GM18519 (cell line): Measurements from ENCODE around the gene ZNF654.
A peak's percentile ranks its signal among the peaks of the same experiment; 100 is the strongest.
"Not testable (repeated sequence)": the region's sequence is repeated elsewhere in the genome, so short reads cannot be mapped to it uniquely, and the experiment has no call there.

ENCODE experiments used
- ATAC-seq: cut with Tn5 transposase; IDR thresholded peaks from one replicate; pipeline ENCODE4 v1.9.1; 2021; ENCODE audit warnings: mild to moderate bottlenecking, moderate library complexity; ENCODE audit not compliant: unreplicated experiment, low FRiP score

The ZNF654 gene

GRCh38 chr3:88059380-88060170, 520 bp downstream of the ZNF654 start:
- peak; percentile 4 for ATAC-seq

DNA sequence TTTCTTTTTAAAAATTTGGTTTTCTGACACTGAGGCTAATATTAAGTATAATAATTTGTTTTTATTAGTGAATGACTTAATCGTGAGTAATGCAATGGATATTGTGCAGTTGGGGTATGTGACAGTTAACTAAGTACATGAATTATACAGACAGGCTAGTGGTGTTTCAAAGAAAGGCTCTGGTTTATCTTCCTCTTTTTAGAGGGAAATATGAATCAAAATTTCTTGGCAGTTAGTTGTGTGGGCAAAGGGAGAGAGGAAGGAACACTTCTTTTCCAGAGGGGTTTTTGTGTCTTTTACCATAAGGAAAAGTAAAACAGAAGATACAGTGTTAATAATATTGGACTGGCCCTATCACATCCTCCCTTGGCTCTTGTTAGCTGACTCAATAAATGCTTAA, 2.7 kb downstream of the ZNF654 start:
- no peak for ATAC-seq

- no peak for ATAC-seq
Observed at GRCh38 chr3:88075072-88075471, 16.0 kb downstream of the ZNF654 start.

DNA sequence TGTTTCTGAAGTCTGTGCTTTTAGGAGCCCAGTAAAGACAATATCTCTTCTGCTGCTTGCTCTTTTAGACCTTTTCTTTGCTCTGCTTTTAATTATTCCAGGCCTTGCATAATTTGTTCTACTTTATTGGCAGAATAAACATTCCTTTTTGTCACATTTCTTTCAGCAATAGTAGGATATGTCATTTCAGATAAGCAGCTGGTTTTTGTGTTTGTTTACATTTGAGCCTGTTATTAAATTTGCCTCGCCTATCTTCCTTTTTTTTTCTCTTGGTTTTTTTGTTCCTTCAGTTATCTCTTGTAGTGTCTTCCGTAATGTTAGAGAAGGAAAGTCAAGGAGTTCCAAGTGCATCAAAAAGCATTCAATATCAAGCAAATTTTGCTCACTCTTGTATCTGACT, 16.4 kb downstream of the ZNF654 start:
- ATAC-seq: no peak

DNA sequence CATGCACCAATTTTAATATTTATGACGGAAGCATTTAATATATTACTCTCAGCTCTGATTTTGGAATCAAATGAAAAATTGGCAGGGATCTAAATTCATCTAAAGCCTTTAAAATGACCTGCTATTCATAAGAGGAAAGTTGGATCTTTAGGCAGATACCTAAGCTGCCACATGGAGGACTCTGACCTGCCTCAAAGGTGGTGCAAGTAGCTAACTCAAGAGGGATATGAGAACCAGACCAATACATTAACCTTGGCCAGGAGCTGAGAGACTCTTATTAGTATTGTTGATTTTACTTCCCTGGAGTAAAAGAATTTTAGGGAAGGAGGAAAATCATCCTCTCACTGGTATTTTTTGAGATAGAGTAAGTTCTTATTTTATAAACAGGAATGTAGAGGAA, 17.7 kb downstream of the ZNF654 start:
- no peak for ATAC-seq

DNA sequence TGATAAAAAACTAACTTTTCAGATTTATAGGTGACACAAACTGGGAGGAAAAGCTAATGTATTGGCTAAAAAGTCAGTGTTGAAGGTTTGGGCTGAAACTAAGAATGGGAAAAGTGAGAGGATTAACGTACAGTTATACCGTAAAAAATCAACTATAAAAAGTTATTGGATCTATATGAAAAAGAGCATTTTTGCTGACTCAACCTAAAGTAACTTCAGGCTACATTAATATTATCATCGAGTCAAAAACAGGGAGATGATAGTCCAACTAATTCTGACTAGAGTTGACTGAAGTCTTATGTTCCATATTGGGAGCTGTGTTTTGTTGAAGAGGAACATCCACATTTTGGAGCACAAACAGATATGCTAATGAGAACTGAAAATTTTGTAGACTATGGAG, 19.9 kb downstream of the ZNF654 start:
- ATAC-seq: no peak

- ATAC-seq: no peak
Observed at GRCh38 chr3:88082854-88083253, 23.8 kb downstream of the ZNF654 start.

- ATAC-seq: no peak
Observed at GRCh38 chr3:88084097-88084501, 25.0 kb downstream of the ZNF654 start.

- no peak for ATAC-seq
Observed at GRCh38 chr3:88090681-88091080, 31.6 kb downstream of the ZNF654 start.

DNA sequence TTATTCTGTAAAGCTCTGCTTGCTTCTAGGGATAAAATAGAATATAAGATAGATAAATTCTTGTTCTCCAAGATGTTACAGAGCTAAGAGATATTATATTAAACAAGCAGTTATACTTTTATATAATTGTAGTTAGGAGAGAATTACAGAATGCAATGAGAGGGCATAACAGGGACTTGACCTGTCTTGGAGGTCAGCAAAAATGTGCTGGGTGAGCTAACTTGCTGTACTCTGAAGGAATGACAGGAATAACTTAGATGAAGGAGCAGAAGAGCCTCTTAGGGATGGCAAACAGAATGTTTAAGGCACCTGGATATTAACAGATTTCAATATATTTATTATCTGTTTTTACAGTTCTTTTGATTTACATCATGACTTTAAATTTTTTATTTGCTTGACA, 33.2 kb downstream of the ZNF654 start:
- ATAC-seq: no peak

- no peak for ATAC-seq
Observed at GRCh38 chr3:88093266-88093665, 34.2 kb downstream of the ZNF654 start.

GRCh38 chr3:88101142-88101541, 42.1 kb downstream of the ZNF654 start:
- peak; percentile 82 for ATAC-seq

DNA sequence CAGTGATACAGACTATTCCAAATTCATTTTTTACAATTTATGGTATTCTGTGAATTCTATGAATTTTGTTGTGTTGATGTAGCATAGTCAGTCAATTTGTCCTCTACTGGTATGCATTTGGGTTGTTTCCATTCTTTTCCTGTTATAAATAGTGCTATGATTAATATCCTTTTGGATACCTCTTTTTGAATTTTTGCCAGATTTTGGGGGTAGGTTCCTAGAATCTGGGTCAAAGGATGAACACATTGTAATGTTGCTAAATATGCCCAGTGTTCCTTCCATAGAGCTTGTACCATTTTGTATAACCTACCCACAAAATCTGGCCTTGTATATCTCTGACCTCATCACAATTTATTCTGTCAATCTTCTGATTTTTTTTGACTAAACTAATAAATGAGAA, 46.3 kb downstream of the ZNF654 start:
- ATAC-seq: no peak

DNA sequence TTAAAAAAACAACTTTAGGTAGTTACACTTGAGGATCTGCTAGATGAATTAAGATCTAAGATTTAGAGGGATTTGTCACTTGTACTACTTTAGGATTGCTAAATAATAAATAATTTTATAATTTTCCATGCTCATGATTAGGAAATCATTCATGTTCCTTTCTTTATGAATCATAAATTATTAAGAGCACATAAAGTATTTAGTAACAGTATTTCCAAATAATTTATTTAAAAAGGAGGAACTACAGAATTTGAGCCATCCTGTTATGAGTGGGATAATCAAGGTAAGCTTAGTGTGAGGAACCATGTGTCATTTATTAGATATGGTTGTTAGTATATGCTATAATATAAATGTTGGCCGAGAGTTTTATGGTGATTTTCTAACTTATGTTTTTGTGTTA, 53.2 kb downstream of the ZNF654 start:
- ATAC-seq: no peak

GRCh38 chr3:88113311-88114162, 54.5 kb downstream of the ZNF654 start:
- ATAC-seq: peak; percentile 90

- ATAC-seq: no peak
Observed at GRCh38 chr3:88114878-88115549, 56.0 kb downstream of the ZNF654 start.

DNA sequence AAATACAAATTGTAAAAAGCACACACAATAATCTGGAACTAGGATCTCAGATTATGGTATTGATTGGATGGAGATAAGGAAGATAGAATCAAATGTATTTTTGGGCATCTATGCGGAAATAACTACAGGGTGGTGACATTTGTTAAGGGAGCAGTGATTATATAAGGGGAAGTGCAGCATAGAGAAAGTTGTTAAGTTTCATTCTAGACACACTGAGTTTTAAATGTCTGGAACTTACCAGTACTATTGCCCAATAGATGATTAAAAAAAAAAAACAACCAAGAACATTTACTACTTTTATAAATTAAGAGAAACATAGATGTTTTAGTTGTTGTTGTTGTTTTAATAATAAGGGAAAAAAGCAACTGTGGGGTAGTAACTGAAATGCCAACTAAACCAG, 58.6 kb downstream of the ZNF654 start:
- no peak for ATAC-seq

DNA sequence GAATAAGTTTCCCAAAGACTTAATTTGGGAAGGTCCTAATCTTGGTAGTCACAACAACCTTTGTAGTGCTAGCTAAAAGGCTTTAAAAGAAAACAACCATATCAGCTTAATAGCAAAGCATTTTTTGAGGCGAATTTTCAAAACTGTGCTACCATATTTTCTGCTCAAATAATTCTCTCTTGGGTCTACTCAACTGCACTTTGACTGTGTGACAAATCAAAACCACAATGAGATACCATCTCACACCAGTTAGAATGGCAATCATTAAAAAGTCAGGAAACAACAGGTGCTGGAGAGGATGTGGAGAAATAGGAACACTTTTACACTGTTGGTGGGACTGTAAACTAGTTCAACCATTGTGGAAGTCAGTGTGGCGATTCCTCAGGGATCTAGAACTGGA, 59.5 kb downstream of the ZNF654 start:
- ATAC-seq: not testable (repeated sequence)

- ATAC-seq: no peak
Observed at GRCh38 chr3:88123526-88123925, 64.5 kb downstream of the ZNF654 start.

GRCh38 chr3:88131695-88132094, 72.6 kb downstream of the ZNF654 start:
- no peak for ATAC-seq

DNA sequence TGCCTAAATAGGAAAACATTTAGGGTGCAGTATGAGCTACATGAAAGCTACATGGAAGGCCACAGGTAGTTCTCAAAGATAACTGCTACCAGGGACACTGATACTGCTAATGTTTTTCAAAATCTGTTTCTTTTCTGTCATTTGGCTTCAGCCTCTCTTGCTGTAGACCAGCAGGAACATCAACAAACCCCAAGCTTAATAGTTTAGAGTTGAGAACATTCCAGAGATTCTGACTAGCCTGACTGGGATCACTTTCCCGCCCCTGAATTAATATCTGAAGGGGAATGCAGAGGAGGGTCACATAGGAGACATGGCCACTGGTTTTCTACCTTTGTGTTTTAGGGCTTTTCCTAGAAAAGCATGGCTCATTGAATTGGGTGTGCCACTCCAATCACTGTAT, 73.8 kb downstream of the ZNF654 start:
- no peak for ATAC-seq
